ENCODE measurements around the gene PPEF2.
A peak's percentile ranks its signal among the peaks of the same experiment; 100 is the strongest.
"Not testable (repeated sequence)": the region's sequence is repeated elsewhere in the genome, so short reads cannot be mapped to it uniquely, and the experiment has no call there.

The PPEF2 gene

DNA sequence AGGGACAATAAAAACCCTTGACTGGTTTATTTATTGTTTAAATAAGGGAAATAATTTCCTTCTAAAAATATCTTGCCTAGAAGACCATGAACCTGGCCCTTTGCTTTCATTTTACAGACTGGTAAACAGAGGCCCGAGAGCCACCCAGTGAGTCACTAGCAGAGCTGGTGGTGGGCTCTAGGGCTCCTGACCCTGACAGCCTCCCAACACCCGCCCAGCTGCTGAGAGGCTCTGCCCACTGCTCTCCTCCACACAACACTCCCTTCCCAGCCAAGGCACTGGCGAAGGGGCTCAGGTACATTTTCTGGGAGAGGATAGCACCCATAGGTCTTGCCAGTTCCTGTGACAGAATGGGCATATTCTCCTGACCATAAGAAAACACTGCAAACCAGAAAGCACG is 18.1 kb upstream of the PPEF2 start:
- no peak for DNase-seq (ENCODE audit: low read depth)
- Histone ChIP-seq H3K36me3 (ENCODE audit: control insufficient read depth, insufficient read depth, low read length, severe bottlenecking) (peaks cover 30% of the 10 kb centered on the region), H3K4me1 (ENCODE audit: control insufficient read depth, insufficient read depth, low read length) (peaks cover 5% of the 10 kb centered on the region), H3K9ac (ENCODE audit: low read length) (no peak overlapping the region), H3K4me3 (ENCODE audit: low read length) (no peak overlapping the region), H3K9me3 (ENCODE audit: control insufficient read depth, low read length) (no peaks in the 10 kb centered on the region), H3K27me3 (replicated peaks; ENCODE audit: control insufficient read depth, insufficient read depth, low read length) (no peaks in the 10 kb centered on the region)

DNA sequence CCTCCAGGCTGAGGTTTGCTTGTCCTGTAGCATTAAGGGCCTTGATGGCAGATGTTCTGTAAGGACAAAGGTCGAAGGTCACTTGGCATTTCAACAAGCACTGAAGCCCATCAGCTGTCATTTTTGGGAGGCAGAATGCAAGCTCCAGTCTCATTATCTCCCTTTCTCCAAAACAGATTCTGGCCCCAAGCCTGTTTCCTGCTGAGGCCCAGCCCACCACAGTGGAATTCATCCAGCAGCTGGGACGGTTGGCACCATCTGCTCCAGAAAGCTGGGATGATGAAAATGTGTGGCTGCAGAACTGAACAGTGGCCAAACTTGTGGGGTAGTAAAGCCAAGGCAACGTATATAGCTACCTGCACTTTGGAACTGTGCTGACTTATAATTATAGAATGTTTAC is 17.7 kb upstream of the PPEF2 start:
- no peaks in the 10 kb centered on the region for H3K27me3 ChIP-seq (replicated peaks; ENCODE audit: control insufficient read depth, insufficient read depth, low read length)
- H3K9me3 ChIP-seq (ENCODE audit: control insufficient read depth, low read length): no peaks in the 10 kb centered on the region
- H3K9ac ChIP-seq (ENCODE audit: low read length): no peak overlapping the region
- DNase-seq (ENCODE audit: low read depth): peak; percentile 25
- H3K4me1 ChIP-seq (ENCODE audit: control insufficient read depth, insufficient read depth, low read length): peaks cover 5% of the 10 kb centered on the region
- peaks cover 30% of the 10 kb centered on the region for H3K36me3 ChIP-seq (ENCODE audit: control insufficient read depth, insufficient read depth, low read length, severe bottlenecking)
- H3K4me3 ChIP-seq (ENCODE audit: low read length): no peak overlapping the region

DNA sequence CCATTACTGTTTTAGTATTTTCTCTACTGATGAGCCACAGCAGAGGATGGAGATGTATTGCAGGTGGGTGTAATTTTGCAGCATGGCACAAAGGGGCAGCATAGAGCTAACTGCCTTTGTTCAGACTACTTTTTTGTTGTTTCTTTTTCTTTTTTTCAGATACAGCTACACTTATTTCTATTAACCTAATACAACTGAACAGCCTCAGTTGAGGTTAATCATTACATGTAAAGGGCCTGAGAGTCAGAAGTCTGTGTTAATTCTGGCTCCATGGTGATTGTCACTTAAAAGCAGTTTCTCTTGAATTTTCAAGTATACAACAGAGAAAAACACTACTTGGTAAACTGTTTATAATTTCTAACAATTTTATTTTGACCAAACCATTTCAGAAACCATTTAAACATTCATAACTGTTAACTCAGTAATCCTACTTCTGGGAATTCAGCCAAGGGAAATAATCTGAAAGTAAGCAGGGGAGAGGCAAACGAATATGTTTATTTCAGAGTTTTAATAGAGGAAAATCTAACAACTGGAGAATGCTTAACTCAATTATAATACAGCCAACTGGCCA is 13.9 kb upstream of the PPEF2 start:
- no peaks in the 10 kb centered on the region for H3K27me3 ChIP-seq (replicated peaks; ENCODE audit: control insufficient read depth, insufficient read depth, low read length)
- peaks cover 13% of the 10 kb centered on the region for H3K36me3 ChIP-seq (ENCODE audit: control insufficient read depth, insufficient read depth, low read length, severe bottlenecking)
- peak; percentile 75 for DNase-seq (ENCODE audit: low read depth)
- no peaks in the 10 kb centered on the region for H3K9me3 ChIP-seq (ENCODE audit: control insufficient read depth, low read length)
- H3K9ac ChIP-seq (ENCODE audit: low read length): peak overlapping the region; percentile 7
- peaks cover 5% of the 10 kb centered on the region for H3K4me1 ChIP-seq (ENCODE audit: control insufficient read depth, insufficient read depth, low read length)
- no peak overlapping the region for H3K4me3 ChIP-seq (ENCODE audit: low read length)

DNA sequence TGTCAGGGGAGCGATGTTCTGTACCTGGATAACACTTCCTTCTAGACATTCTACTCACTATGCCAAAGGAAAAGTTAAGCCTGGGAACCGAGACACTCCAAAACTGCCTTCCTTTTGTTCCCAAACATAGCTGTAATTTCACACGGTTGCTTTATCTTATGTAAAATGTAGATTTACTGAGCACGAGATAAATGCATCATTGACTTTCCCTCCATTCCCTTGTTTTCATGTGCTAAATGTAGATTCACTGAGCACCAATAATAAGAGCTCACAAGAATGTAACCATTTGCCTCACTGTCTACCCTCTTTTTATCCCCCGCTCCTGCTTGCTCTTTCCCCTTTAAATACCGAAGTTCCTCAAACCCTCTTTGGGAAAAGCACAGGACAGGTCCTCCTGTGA is 10.7 kb upstream of the PPEF2 start:
- Histone ChIP-seq H3K36me3 (ENCODE audit: control insufficient read depth, insufficient read depth, low read length, severe bottlenecking) (peaks cover 3% of the 10 kb centered on the region), H3K27me3 (replicated peaks; ENCODE audit: control insufficient read depth, insufficient read depth, low read length) (no peaks in the 10 kb centered on the region), H3K9ac (ENCODE audit: low read length) (no peak overlapping the region), H3K9me3 (ENCODE audit: control insufficient read depth, low read length) (peaks cover 7% of the 10 kb centered on the region), H3K4me3 (ENCODE audit: low read length) (no peak overlapping the region), H3K4me1 (ENCODE audit: control insufficient read depth, insufficient read depth, low read length) (peaks cover 5% of the 10 kb centered on the region)
- no peak for DNase-seq (ENCODE audit: low read depth)

DNA sequence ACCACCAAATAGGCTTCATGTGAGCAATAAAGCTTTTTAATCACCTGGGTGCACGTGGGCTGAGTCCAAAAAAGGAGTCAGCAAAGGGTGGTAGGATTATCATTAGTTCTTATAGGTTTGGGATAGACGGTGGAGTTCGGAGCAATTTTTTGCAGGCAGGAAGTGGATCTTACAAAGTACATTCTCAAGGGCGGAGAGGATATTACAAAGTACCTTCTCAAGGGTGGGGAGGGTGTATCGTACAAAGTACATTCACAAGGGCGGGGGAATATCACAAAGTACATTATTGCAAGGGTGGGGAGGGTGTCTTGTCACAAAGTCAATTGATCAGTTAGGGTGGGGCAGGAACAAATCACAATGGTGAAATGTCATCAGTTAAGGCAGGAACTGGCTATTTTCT is 8.6 kb upstream of the PPEF2 start:
- not testable (repeated sequence) for H3K9ac ChIP-seq (ENCODE audit: low read length); H3K4me3 ChIP-seq (ENCODE audit: low read length); H3K4me1 ChIP-seq (ENCODE audit: control insufficient read depth, insufficient read depth, low read length); H3K27me3 ChIP-seq (replicated peaks; ENCODE audit: control insufficient read depth, insufficient read depth, low read length); H3K9me3 ChIP-seq (ENCODE audit: control insufficient read depth, low read length); DNase-seq (ENCODE audit: low read depth); H3K36me3 ChIP-seq (ENCODE audit: control insufficient read depth, insufficient read depth, low read length, severe bottlenecking)

DNA sequence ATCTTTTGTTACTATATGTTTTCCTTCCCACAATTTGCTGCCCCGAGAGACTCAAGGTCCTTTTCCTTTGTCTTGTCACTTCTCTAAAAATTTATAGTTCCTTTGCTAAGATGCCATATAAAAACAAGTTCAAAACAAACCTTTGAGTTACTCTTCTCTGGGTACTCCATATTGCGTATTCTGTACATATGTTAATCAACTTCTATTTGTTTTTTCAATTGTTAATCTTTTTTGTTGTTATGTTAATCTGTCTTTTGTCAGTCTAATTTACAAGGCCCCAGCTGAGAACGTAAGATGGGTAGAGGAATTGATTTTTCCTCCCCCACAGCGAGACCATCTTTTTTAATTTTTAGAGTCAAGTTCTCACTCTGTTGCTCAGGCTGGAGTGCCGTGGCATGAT is 7.2 kb upstream of the PPEF2 start:
- H3K36me3 ChIP-seq (ENCODE audit: control insufficient read depth, insufficient read depth, low read length, severe bottlenecking): no peaks in the 10 kb centered on the region
- H3K27me3 ChIP-seq (replicated peaks; ENCODE audit: control insufficient read depth, insufficient read depth, low read length): no peaks in the 10 kb centered on the region
- H3K4me1 ChIP-seq (ENCODE audit: control insufficient read depth, insufficient read depth, low read length): no peaks in the 10 kb centered on the region
- no peak overlapping the region for H3K9ac ChIP-seq (ENCODE audit: low read length)
- no peak for DNase-seq (ENCODE audit: low read depth)
- H3K4me3 ChIP-seq (ENCODE audit: low read length): no peak overlapping the region
- H3K9me3 ChIP-seq (ENCODE audit: control insufficient read depth, low read length): peaks cover 7% of the 10 kb centered on the region

DNA sequence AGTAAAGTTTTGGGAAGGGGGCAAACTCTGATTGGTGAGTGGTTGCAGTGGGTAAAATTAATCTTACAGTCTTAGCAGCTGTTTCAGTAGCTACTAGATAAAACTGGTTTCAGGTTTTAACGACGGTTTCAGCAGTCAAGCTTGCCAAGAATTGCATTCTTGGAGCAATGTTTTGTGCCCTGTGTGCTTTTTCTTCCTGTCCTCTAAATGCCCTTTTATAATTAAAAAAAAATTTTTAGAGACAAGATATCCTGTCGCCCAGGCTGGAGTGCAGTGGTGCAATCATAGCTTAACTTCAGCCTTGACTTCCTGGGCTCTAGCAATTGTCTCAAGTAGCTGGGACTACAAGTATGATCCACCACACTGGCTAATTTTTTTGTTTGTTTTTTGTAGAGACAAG is 6.3 kb upstream of the PPEF2 start:
- peaks cover 7% of the 10 kb centered on the region for H3K9me3 ChIP-seq (ENCODE audit: control insufficient read depth, low read length)
- DNase-seq (ENCODE audit: low read depth): no peak
- H3K4me1 ChIP-seq (ENCODE audit: control insufficient read depth, insufficient read depth, low read length): no peaks in the 10 kb centered on the region

DNA sequence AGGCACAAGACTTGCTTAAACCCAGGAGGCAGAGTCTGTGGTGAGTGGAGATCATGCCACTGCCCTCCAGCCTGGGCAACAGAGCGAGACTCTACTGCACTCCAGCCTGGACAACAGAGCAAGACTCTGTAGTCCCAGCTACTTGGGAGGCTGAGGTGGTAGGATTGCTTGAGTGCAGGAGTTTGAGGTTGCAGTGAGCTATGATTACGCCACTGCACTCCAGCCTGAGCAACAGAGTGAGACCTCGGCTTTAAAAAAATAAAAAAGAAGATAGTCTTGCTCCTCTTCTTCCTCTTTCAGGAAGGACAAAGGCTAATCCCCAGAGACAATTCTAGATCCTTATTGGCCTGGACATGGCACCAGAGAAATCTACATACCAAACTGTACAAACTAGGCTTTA is 5.7 kb upstream of the PPEF2 start:
- Histone ChIP-seq H3K4me1 (ENCODE audit: control insufficient read depth, insufficient read depth, low read length) (no peaks in the 10 kb centered on the region), H3K36me3 (ENCODE audit: control insufficient read depth, insufficient read depth, low read length, severe bottlenecking) (no peaks in the 10 kb centered on the region), H3K9ac (ENCODE audit: low read length) (no peak overlapping the region), H3K27me3 (replicated peaks; ENCODE audit: control insufficient read depth, insufficient read depth, low read length) (no peaks in the 10 kb centered on the region), H3K4me3 (ENCODE audit: low read length) (no peak overlapping the region), H3K9me3 (ENCODE audit: control insufficient read depth, low read length) (peaks cover 7% of the 10 kb centered on the region)
- DNase-seq (ENCODE audit: low read depth): no peak

More for the DNA sequence above, 6.3 kb upstream of the PPEF2 start:
- Histone ChIP-seq H3K9ac (ENCODE audit: low read length) (no peak overlapping the region), H3K4me3 (ENCODE audit: low read length) (no peak overlapping the region), H3K27me3 (replicated peaks; ENCODE audit: control insufficient read depth, insufficient read depth, low read length) (no peaks in the 10 kb centered on the region), H3K36me3 (ENCODE audit: control insufficient read depth, insufficient read depth, low read length, severe bottlenecking) (no peaks in the 10 kb centered on the region)

DNA sequence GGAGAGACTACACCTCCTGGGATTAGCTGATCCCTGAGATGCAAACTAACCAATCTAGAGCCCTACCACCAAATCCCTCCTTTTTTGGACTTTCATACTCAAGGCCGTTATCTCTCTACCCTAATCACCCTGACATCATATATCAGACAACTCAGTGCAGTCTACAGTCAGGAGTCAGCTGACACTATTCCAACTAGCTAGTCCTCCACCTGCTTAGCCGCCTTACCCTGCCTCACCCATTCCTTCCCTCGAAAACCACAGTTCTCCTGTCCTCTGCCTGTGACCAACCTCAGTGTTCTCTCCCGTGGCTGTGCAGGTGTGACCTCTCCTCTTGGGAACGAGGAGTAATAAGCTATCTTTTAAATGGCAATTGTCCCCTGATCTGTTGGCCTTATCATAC is 1.8 kb upstream of the PPEF2 start:
- DNase-seq (ENCODE audit: low read depth): no peak
- Histone ChIP-seq H3K4me3 (ENCODE audit: low read length) (no peak overlapping the region), H3K36me3 (ENCODE audit: control insufficient read depth, insufficient read depth, low read length, severe bottlenecking) (no peaks in the 10 kb centered on the region), H3K27me3 (replicated peaks; ENCODE audit: control insufficient read depth, insufficient read depth, low read length) (peaks cover 12% of the 10 kb centered on the region), H3K4me1 (ENCODE audit: control insufficient read depth, insufficient read depth, low read length) (no peaks in the 10 kb centered on the region), H3K9ac (ENCODE audit: low read length) (no peak overlapping the region), H3K9me3 (ENCODE audit: control insufficient read depth, low read length) (no peaks in the 10 kb centered on the region)

DNA sequence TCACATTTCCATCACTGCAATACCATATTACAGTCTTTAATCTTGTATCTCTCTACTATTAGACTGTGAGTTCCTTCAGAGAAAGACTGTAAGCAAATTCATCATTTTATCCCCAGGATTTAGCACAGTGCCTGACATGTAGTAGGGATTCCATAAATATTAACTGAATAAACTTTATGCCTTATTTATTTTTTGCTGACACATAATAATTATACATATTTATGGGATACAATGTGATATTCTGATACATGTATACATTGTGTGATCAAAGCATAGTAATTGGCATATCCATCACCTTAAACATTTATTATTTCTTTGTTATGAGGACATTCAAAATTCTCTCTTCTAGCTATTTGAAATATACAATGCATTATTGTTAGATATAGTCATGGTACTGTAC is 3.7 kb downstream of the PPEF2 start:
- Histone ChIP-seq H3K9ac (ENCODE audit: low read length) (no peak overlapping the region), H3K27me3 (replicated peaks; ENCODE audit: control insufficient read depth, insufficient read depth, low read length) (peaks cover 14% of the 10 kb centered on the region), H3K36me3 (ENCODE audit: control insufficient read depth, insufficient read depth, low read length, severe bottlenecking) (no peaks in the 10 kb centered on the region), H3K4me3 (ENCODE audit: low read length) (no peak overlapping the region), H3K9me3 (ENCODE audit: control insufficient read depth, low read length) (no peaks in the 10 kb centered on the region), H3K4me1 (ENCODE audit: control insufficient read depth, insufficient read depth, low read length) (no peaks in the 10 kb centered on the region)
- DNase-seq (ENCODE audit: low read depth): no peak

DNA sequence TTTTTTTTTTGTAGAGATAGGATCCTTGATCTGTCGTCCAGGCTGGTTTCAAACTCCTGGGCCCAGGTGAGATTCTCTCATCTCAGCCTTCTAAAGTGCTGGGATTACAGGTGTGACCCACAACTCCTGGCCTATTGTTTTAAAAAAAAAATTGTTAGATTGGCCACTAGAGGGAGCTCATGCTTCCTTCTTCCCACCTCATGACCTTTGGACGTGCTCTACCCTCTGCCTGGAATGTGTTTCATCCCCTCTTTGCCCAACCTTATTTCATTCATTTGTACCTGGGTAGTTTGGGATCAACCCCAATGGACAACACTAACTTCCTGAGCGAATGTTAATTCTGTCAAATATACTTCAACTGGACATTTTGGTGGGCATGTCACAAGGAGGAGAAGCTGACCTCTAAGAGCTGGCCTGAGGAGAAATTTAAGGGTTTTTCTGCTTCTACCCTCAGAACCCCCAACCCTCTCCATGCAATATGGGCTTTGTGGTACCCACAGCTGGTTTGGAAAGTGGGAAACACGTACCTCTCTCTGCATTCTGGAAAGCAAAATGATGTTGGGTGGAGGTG is 6.4 kb downstream of the PPEF2 start:
- Histone ChIP-seq H3K27me3 (replicated peaks; ENCODE audit: control insufficient read depth, insufficient read depth, low read length) (peaks cover 16% of the 10 kb centered on the region), H3K36me3 (ENCODE audit: control insufficient read depth, insufficient read depth, low read length, severe bottlenecking) (no peaks in the 10 kb centered on the region), H3K9ac (ENCODE audit: low read length) (no peak overlapping the region), H3K4me1 (ENCODE audit: control insufficient read depth, insufficient read depth, low read length) (no peaks in the 10 kb centered on the region), H3K9me3 (ENCODE audit: control insufficient read depth, low read length) (no peaks in the 10 kb centered on the region), H3K4me3 (ENCODE audit: low read length) (no peak overlapping the region)
- DNase-seq (ENCODE audit: low read depth): peak; percentile 51

DNA sequence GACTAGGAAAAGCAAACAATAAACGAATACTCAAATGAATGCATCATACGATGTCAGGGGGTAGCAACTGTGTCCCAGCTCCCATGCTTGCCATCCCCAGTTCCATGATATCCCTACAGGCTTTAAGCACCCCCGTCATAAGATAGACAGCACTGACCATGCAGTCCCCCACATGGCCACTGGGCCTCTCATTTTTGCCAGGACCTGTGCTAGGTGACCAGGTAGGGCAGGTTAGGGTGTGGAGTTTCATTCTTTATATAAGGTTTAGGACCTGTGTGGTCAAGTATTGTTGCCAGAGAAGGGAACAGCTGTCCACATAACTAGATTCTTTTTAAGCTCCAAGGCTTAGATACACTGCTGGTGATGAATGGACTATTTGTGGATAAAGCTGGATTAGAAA is 9.7 kb downstream of the PPEF2 start:
- no peak overlapping the region for H3K4me3 ChIP-seq (ENCODE audit: low read length)
- H3K4me1 ChIP-seq (ENCODE audit: control insufficient read depth, insufficient read depth, low read length): no peaks in the 10 kb centered on the region
- no peak overlapping the region for H3K9ac ChIP-seq (ENCODE audit: low read length)
- H3K36me3 ChIP-seq (ENCODE audit: control insufficient read depth, insufficient read depth, low read length, severe bottlenecking): no peaks in the 10 kb centered on the region
- H3K27me3 ChIP-seq (replicated peaks; ENCODE audit: control insufficient read depth, insufficient read depth, low read length): peaks cover 40% of the 10 kb centered on the region
- H3K9me3 ChIP-seq (ENCODE audit: control insufficient read depth, low read length): no peaks in the 10 kb centered on the region
- no peak for DNase-seq (ENCODE audit: low read depth)
